VCaP (cell line): ENCODE data around the gene SOX13.

Experiments used
- H3K27ac ChIP-seq: fragments of 450-650 bp; 2 replicates; pipeline ENCODE4 v1.5.1; 2017
- CTCF ChIP-seq: fragments of 450-650 bp; conservative IDR thresholded peaks from 2 replicates; pipeline ENCODE4 v1.5.1; 2017; ENCODE audit warnings: mild to moderate bottlenecking, moderate library complexity

Gene SOX13

GRCh38 chr1:204072931-204073836, at the start of gene SOX13:
Gene SOX13, plus strand, starts transcription at chr1:204073115. Its CDS starts 39,801 bp downstream, at chr1:204112916.
- peak; percentile 45 for TF ChIP-seq CTCF
- H3K27ac ChIP-seq: peak within 1 kb of the TSS; percentile 81

- TF ChIP-seq CTCF: no peak
- H3K27ac ChIP-seq: peak overlapping the region; percentile 41; the same call in 1 of the 2 replicates
Measured at GRCh38 chr1:204025917-204026707, 46.8 kb upstream of the SOX13 start.

GRCh38 chr1:204027446-204027845, 45.5 kb upstream of the SOX13 start:
- no peak for TF ChIP-seq CTCF
- H3K27ac ChIP-seq: peak overlapping the region; percentile 41; the same call in 1 of the 2 replicates

GRCh38 chr1:204029016-204029415, 43.9 kb upstream of the SOX13 start:
- TF ChIP-seq CTCF: no peak
- H3K27ac ChIP-seq: peak overlapping the region; percentile 41; the same call in 1 of the 2 replicates

- no peak overlapping the region for H3K27ac ChIP-seq
- TF ChIP-seq CTCF: no peak
Measured at GRCh38 chr1:204031098-204031710, 41.7 kb upstream of the SOX13 start.

- H3K27ac ChIP-seq: no peak overlapping the region
- no peak for TF ChIP-seq CTCF
Measured at GRCh38 chr1:204032642-204033235, 40.2 kb upstream of the SOX13 start.
